ENCODE results near the gene EVC2. TPM values are rescaled to one million over a fixed set of nuclear protein-coding genes. Genes with fewer than 3 reads are reported as not detected.

EVC2 gene
- total RNA-seq, 4 donors from 2014 or later = 8.3 to 12.4 (median 9.9) TPM

DNA sequence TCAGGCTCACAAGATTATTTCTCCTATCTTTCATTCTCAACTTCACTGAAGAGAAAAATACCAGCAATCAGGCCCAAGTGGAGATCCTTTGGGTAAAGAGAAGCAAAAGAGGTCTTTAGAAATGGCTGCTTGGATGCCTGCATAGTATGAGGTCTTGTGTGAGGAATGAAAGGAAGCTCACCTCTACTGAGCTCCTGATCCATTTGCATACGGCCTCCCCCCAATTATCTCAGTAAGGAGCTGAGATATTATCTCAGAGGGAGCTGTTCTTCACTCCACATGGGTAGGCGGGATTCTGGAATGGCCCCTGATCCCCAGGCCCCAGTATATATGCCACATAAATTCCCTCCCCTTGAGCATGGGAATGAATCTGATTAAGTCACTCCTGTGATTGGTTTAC, 75.8 kb downstream of the EVC2 start:
- TF ChIP-seq POLR2A (IDR thresholded peaks at IDR 0.05; ENCODE audit: low read depth) = no peak
- TF ChIP-seq, protein P1, sequence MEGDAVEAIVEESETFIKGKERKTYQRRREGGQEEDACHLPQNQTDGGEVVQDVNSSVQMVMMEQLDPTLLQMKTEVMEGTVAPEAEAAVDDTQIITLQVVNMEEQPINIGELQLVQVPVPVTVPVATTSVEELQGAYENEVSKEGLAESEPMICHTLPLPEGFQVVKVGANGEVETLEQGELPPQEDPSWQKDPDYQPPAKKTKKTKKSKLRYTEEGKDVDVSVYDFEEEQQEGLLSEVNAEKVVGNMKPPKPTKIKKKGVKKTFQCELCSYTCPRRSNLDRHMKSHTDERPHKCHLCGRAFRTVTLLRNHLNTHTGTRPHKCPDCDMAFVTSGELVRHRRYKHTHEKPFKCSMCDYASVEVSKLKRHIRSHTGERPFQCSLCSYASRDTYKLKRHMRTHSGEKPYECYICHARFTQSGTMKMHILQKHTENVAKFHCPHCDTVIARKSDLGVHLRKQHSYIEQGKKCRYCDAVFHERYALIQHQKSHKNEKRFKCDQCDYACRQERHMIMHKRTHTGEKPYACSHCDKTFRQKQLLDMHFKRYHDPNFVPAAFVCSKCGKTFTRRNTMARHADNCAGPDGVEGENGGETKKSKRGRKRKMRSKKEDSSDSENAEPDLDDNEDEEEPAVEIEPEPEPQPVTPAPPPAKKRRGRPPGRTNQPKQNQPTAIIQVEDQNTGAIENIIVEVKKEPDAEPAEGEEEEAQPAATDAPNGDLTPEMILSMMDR (IDR thresholded peaks at IDR 0.05) = no peak
- TF ChIP-seq EP300 (IDR thresholded peaks at IDR 0.05) = no peak
- TF ChIP-seq POLR2AphosphoS5 (IDR thresholded peaks at IDR 0.05) = no peak
- Histone ChIP-seq H3K4me3 (no peak overlapping the region), H3K27ac (replicated peaks in 1 of 4) (no peak overlapping the region), H3K27me3 (no peaks in the 10 kb centered on the region), H3K4me1 (no peaks in the 10 kb centered on the region), H3K9me3 (no peaks in the 10 kb centered on the region), H3K36me3 (peaks cover 16 to 78% (median 46%) of the 10 kb centered on the region in 4 donors)
- 94% methylated on average over 2 of the region's 2 CpGs for WGBS
- intact Hi-C loops (cut with DNase I) = no loop called here
- DNase-seq (ENCODE audit: extremely low spot score) = no peak

DNA sequence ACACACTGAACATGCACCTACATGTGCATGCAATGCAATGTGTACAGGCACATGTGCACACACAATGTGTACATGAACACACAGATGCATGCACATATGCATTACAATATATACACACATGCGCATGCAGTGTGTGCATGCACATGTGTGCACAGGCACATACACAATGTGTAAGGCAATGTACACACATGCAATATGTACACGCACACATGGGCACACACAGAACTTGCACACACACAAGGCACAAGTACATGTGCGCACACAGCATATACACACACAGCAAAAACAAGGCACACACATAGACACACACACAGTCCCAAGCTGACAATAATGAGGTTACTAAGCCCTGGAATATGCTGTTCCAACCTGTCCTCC, 76.3 kb downstream of the EVC2 start:
- H3K27me3 ChIP-seq = no peaks in the 10 kb centered on the region
- no peaks in the 10 kb centered on the region for H3K9me3 ChIP-seq
- 100% methylated on average over 2 of the region's 3 CpGs for WGBS
- no peak overlapping the region for H3K27ac ChIP-seq (replicated peaks in 1 of 4)
- intact Hi-C loops (cut with DNase I) = no loop called here
- H3K4me3 ChIP-seq = no peak overlapping the region
- H3K4me1 ChIP-seq = no peaks in the 10 kb centered on the region
- TF ChIP-seq POLR2A (IDR thresholded peaks at IDR 0.05; ENCODE audit: low read depth) (no peak), EP300 (IDR thresholded peaks at IDR 0.05) (no peak), POLR2AphosphoS5 (IDR thresholded peaks at IDR 0.05) (no peak)
- TF ChIP-seq, protein P1 (IDR thresholded peaks at IDR 0.05) = no peak
- peaks cover 16 to 80% (median 50%) of the 10 kb centered on the region in 4 donors for H3K36me3 ChIP-seq
- no peak for DNase-seq (ENCODE audit: extremely low spot score)

DNA sequence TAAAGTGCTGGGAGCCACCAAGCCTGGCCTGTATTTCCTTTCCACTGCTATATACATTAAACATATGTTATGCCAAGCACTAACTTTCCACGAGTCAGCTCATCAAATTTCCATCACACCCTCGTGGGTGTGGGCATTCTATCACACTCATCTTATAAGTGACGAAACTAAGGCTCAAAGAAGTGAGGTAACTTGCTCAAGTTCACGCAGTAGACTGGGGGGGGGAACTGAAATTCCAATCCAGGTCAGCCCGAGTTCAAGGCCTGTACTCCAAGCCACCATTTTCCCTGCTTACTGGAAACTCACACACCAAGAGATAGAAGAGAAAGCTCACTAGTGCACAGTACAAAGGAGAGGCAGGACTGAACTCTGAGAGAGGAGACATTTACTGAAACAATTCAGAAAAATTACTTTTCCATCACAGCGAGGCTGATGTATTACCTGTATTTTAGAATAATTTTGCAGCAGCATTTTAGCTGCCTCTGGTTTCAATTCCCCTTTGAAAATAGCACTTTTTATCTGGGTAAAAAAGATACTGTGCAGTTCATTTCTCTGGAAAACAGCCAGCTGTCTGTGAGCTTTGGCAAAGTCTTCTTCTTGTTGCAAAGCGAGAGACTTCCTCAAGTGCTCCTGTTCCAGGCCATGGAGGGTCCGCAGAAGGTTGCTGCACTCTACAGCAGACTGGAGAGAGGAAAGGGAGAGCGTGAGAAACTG, 76.8 kb downstream of the EVC2 start:
- H3K27ac ChIP-seq (replicated peaks in 1 of 4) = no peak overlapping the region
- H3K36me3 ChIP-seq = peaks cover 16 to 82% (median 54%) of the 10 kb centered on the region in 4 donors
- TF ChIP-seq EP300 (IDR thresholded peaks at IDR 0.05) = no peak
- TF ChIP-seq POLR2AphosphoS5 (IDR thresholded peaks at IDR 0.05) = no peak
- TF ChIP-seq, protein P1 (IDR thresholded peaks at IDR 0.05) = no peak
- TF ChIP-seq POLR2A (IDR thresholded peaks at IDR 0.05; ENCODE audit: low read depth) = no peak
- no peaks in the 10 kb centered on the region for H3K27me3 ChIP-seq
- intact Hi-C loops (cut with DNase I) = no loop called here
- H3K9me3 ChIP-seq = no peaks in the 10 kb centered on the region
- DNase-seq (ENCODE audit: extremely low spot score) = no peak
- no peak overlapping the region for H3K4me3 ChIP-seq
- H3K4me1 ChIP-seq = no peaks in the 10 kb centered on the region
- WGBS = 74% methylated on average over 8 of the region's 9 CpGs

DNA sequence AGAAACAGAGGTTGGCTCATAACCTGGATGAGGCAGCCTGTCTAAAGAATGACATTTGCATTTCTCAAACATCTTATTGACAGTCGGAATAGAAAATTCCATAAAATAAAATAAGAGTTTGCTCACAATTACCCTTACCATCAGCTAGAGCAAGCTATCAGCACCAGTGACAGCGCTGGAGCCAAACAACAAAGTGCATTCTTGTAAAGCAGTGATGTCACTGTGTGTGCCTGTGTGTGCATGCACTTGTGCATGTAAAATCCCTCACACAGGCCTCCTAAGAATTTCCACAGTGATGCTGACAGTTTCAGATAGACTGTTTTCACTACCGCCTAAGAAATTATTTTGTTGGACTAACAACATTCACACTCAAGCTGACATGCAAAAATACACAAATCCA, 77.6 kb downstream of the EVC2 start:
- Histone ChIP-seq H3K4me1 (no peaks in the 10 kb centered on the region), H3K36me3 (peaks cover 17 to 86% (median 57%) of the 10 kb centered on the region in 4 donors), H3K27me3 (no peaks in the 10 kb centered on the region), H3K27ac (replicated peaks in 1 of 4) (no peak overlapping the region), H3K9me3 (no peaks in the 10 kb centered on the region), H3K4me3 (no peak overlapping the region)
- intact Hi-C loops (cut with DNase I) = no loop called here
- no peak for TF ChIP-seq POLR2AphosphoS5 (IDR thresholded peaks at IDR 0.05)
- no peak for TF ChIP-seq EP300 (IDR thresholded peaks at IDR 0.05)
- TF ChIP-seq POLR2A (IDR thresholded peaks at IDR 0.05; ENCODE audit: low read depth) = no peak
- TF ChIP-seq, protein P1 (IDR thresholded peaks at IDR 0.05) = no peak
- DNase-seq (ENCODE audit: extremely low spot score) = no peak
- WGBS = 89% methylated on average over 3 of the region's 3 CpGs

DNA sequence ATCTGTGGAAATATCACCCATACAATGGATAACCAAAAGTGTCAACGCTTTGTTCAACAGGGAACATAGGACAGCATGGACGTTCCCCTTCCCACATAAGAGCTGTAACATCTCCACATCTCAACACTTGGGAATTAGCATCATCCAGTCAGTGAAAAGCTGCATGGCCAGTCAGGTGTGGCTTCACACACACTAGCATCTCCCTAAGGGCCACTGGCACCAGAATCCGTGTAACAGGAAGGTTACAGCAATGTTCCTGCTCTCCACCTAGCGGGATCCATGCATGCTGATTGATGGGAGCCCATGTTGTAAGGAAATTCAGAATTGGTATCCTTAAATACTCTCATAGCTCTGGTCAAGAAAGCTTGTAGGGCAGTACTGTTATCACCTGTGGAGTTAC, 78.8 kb downstream of the EVC2 start:
- TF ChIP-seq POLR2AphosphoS5 (IDR thresholded peaks at IDR 0.05) = no peak
- TF ChIP-seq POLR2A (IDR thresholded peaks at IDR 0.05; ENCODE audit: low read depth) = no peak
- TF ChIP-seq, protein P1 (IDR thresholded peaks at IDR 0.05) = no peak
- TF ChIP-seq EP300 (IDR thresholded peaks at IDR 0.05) = no peak
- no peak overlapping the region for H3K4me3 ChIP-seq
- 90% methylated on average over 4 of the region's 4 CpGs for WGBS
- no peaks in the 10 kb centered on the region for H3K4me1 ChIP-seq
- H3K36me3 ChIP-seq = peaks cover 26 to 90% (median 63%) of the 10 kb centered on the region in 4 donors
- H3K27me3 ChIP-seq = no peaks in the 10 kb centered on the region
- intact Hi-C loops (cut with DNase I) = no loop called here
- DNase-seq (ENCODE audit: extremely low spot score) = no peak
- no peaks in the 10 kb centered on the region for H3K9me3 ChIP-seq
- H3K27ac ChIP-seq (replicated peaks in 1 of 4) = no peak overlapping the region

Data from esophagus muscularis mucosa (tissue), 4 donors.